ENCODE data around the gene ADM2.
"Not testable (repeated sequence)": the region's sequence is repeated elsewhere in the genome, so short reads cannot be mapped to it uniquely, and the experiment has no call there.

ADM2 gene, protein sequence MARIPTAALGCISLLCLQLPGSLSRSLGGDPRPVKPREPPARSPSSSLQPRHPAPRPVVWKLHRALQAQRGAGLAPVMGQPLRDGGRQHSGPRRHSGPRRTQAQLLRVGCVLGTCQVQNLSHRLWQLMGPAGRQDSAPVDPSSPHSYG

DNA sequence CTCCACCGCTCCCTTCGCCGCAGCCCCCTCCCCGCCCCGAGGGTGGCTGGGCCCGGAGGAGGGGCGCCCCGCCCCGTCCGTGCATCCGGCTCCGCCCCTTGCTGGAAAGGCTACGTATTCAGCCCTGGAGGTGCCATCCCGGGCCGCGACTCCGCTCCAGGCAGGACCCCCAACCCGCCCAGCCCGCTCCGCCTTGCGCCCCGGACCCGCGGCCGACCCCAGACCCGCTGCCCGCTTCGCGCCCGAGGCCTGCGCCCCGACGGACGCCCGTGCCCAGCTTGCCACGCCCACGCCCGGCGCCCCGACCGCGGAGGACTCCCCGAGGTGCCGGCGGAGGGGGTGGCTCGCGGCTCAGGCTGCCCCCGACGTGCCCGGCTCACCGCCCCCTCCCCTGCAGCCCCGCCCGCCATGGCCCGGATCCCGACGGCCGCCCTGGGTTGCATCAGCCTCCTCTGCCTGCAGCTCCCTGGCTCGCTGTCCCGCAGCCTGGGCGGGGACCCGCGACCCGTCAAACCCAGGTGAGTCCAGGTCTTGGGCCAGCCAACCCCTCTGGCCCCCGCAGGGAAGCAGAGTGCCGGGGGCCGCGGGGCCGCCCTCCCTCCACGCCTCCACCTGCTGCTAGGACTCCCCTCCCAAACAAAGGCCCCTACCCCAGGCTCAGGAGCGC lies at the start of gene ADM2:
Gene ADM2 (plus strand): TSS at position 104 of the 667 bp plus-strand sequence. CDS start 305 bp downstream, at position 409.
- TF ChIP-seq, protein P1, sequence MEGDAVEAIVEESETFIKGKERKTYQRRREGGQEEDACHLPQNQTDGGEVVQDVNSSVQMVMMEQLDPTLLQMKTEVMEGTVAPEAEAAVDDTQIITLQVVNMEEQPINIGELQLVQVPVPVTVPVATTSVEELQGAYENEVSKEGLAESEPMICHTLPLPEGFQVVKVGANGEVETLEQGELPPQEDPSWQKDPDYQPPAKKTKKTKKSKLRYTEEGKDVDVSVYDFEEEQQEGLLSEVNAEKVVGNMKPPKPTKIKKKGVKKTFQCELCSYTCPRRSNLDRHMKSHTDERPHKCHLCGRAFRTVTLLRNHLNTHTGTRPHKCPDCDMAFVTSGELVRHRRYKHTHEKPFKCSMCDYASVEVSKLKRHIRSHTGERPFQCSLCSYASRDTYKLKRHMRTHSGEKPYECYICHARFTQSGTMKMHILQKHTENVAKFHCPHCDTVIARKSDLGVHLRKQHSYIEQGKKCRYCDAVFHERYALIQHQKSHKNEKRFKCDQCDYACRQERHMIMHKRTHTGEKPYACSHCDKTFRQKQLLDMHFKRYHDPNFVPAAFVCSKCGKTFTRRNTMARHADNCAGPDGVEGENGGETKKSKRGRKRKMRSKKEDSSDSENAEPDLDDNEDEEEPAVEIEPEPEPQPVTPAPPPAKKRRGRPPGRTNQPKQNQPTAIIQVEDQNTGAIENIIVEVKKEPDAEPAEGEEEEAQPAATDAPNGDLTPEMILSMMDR (IDR thresholded peaks at IDR 0.05; ENCODE audit: low read depth, low read length, missing control alignments) = no peak
- DNase-seq (ENCODE audit: low read depth) = no peak
- peak within 1 kb of the TSS; percentile 59 for H3K4me3 ChIP-seq (ENCODE audit: low read depth, low read length)

DNA sequence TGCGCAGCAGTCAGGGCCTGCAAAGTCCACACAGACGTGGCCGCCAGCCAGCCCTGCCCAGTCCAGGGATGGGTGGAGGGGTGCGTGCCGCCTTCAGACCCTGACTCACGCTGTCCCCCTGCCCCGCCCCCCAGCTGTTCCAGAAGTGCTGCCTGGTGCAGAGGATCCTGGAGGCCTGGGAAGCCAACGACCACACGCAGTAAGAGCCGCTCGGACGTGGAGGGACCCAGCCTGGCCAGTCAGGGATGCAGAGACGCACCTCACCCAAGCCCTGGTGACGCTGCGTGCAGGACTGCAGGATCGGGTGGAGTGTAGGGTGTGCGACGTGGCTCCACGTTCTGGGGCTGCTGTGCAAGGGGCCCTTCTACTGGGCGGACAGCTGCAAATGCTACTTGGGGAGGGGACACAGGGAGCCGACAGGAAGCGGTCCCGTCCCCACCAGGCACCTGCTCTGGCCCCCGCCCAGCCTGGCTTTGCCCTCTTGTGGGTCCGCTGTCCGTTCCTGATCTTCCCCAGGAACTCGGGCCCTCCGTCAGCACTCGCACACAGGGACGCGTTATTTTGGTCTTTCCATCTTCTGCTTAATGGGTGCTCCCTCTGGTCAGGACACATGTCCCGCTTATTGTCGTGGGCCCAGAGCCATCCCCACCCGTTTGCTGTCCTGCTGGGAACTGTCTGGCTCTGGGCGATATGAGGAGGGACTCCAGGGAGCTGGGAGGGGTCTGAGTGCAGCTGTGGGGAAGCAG lies 49.0 kb upstream of the ADM2 start:
- no peak overlapping the region for H3K4me3 ChIP-seq (ENCODE audit: low read depth, low read length)
- TF ChIP-seq, protein P1 (IDR thresholded peaks at IDR 0.05; ENCODE audit: low read depth, low read length, missing control alignments) = no peak
- no peak for DNase-seq (ENCODE audit: low read depth)

DNA sequence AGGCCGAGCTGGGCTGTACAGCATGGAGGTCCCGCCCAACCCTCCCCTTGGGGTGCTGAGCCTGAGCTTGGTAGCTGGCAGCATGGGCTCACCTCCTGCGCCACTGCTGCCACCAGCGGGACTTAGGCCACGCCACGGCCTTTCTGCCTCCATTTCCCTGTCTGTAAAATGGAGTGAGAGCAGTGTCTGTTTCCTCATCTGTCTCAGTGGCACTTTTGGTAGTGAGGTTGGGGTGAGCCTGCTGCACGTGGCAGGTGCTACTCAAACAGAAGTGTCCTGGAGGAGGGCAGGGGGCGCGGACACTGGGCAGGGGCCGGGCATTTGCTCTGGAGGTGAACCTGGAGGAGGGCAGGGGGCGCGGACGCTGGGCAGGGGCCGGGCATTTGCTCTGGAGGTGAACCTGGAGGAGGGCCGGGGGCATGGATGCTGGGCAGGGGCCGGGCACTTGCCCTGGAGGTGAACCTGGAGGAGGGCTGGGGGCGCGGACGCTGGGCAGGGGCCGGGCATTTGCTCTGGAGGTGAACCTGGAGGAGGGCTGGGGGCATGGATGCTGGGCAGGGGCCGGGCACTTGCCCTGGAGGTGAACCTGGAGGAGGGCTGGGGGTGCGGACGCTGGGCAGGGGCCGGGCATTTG lies 48.3 kb upstream of the ADM2 start:
- DNase-seq (ENCODE audit: low read depth); H3K4me3 ChIP-seq (ENCODE audit: low read depth, low read length): not testable (repeated sequence)

DNA sequence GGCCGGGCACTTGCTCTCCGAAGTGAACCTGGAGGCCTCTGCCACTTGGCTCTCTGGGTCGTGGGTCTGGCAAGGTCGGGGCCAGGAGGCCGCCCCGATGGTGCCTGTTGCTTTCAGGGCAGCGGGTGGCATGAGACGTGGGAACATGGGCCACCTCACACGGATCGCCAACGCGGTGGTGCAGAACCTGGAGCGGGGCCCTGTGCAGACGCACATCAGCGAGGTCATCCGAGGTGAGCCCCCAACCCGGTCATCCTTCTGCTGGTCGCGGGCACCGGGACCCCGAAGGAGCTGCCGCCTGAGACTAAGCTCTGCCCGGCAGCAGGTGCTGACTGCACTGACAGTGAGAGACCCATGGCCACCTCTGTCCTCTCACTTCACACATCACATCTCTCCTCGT lies 46.5 kb upstream of the ADM2 start:
- no peak overlapping the region for H3K4me3 ChIP-seq (ENCODE audit: low read depth, low read length)
- TF ChIP-seq, protein P1 (IDR thresholded peaks at IDR 0.05; ENCODE audit: low read depth, low read length, missing control alignments) = no peak
- no peak for DNase-seq (ENCODE audit: low read depth)

DNA sequence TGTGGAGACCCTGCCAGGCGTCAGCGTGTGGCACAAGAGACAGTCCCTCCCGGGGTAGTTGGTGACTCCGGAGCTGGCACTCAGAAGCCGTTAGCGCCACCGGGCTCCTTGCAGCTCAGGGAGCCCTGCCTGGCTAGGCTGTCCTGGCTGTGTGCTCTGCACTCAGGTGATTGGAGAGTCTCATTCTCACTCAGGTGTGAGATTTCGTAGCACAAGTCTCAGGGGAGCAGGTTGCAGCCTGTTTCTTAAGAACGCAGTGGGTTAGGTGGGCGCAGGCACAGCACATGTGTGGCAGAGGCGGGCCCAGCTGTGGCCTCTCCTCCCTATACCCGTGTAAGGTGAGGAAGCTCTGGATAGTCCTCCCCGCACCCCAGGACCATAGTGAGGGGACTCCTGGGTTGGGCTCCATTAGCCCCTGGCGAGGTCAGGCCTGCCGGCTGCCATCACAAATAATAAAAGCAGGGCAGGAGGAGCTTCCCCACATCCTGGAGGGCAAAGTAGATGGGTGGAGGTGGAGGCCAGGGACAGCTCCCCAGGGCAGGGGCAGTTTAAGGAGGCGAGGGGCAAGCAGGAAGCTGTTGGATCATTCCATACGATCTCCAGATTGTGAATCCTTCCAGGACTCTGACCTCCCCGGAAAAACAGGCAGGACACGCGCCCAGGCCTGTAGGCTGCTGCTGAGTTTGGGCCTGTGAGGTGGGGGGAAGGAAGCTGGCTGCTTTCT lies 45.9 kb upstream of the ADM2 start:
- H3K4me3 ChIP-seq (ENCODE audit: low read depth, low read length) = no peak overlapping the region
- no peak for DNase-seq (ENCODE audit: low read depth)
- TF ChIP-seq, protein P1 (IDR thresholded peaks at IDR 0.05; ENCODE audit: low read depth, low read length, missing control alignments) = no peak

DNA sequence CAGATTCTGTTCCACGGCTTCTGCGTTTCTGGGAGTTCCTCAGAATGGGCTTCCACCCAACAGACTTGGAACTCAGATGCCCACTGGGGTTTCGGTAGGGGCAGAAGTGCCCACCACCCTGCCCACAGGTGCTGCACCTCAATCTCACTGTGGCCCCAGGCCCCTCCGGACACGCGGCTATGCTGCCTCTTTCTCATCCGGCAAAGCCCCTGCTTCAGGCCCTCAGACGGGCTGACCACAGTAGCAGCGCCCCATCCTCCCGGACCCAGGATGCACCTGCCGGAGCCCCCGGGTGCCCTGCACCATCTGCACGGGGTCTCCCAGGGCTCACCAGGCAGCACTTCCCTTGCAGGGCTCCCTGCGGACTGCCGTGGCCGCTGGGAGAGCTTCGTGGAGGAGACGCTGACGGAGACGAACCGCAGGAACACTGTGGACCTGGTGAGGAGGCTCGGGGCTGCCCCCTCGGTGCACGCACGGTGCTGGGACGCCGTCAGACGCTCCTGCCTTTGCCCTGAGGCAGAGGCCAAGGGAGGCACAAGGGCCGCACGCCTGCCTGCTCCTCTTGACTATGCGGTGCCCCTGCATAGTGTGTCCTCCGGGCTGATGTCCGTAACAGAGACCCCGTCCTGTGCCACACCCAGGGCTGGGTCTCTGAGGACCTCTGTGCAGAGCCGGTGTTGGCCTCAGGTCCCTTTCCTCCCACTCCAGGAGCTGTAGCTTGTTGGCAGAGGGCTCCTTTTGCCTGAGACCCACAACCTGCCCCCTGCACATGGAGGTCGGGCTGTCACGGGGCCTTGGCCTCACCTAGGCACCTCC lies 45.1 kb upstream of the ADM2 start:
- TF ChIP-seq, protein P1 (IDR thresholded peaks at IDR 0.05; ENCODE audit: low read depth, low read length, missing control alignments) = no peak
- no peak for DNase-seq (ENCODE audit: low read depth)
- H3K4me3 ChIP-seq (ENCODE audit: low read depth, low read length) = no peak overlapping the region

All from GM12864 (cell line).